PC-9 (cell line): ENCODE data around the gene LLPH.

Experiments used
- EZH2 ChIP-seq: fragments of 200-600 bp; sonication (generic); IDR thresholded peaks from 2 replicates; pipeline ENCODE4 v1.8.0; 2017; ENCODE audit warnings: antibody characterized with exemption, low read depth
- TF ChIP-seq, protein P1 (sequence below): fragments of 200-600 bp; sonication (generic); conservative IDR thresholded peaks from 2 replicates; pipeline ENCODE4 v1.6.1; 2017; ENCODE audit warnings: mixed run types, antibody characterized with exemption, mild to moderate bottlenecking, moderate library complexity

GRCh38 chr12:66144791-66145754, 14.5 kb upstream of the LLPH start:
- TF ChIP-seq, protein P1, sequence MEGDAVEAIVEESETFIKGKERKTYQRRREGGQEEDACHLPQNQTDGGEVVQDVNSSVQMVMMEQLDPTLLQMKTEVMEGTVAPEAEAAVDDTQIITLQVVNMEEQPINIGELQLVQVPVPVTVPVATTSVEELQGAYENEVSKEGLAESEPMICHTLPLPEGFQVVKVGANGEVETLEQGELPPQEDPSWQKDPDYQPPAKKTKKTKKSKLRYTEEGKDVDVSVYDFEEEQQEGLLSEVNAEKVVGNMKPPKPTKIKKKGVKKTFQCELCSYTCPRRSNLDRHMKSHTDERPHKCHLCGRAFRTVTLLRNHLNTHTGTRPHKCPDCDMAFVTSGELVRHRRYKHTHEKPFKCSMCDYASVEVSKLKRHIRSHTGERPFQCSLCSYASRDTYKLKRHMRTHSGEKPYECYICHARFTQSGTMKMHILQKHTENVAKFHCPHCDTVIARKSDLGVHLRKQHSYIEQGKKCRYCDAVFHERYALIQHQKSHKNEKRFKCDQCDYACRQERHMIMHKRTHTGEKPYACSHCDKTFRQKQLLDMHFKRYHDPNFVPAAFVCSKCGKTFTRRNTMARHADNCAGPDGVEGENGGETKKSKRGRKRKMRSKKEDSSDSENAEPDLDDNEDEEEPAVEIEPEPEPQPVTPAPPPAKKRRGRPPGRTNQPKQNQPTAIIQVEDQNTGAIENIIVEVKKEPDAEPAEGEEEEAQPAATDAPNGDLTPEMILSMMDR, result peak; percentile 75
- no peak for TF ChIP-seq EZH2
